ENCODE measurements around the gene NDUFAF7. TPM values are rescaled to one million over a fixed set of nuclear protein-coding genes. Genes with fewer than 3 reads are reported as not detected.
A peak's percentile ranks its signal among the peaks of the same experiment; 100 is the strongest.

NDUFAF7 gene
- total and polyA plus RNA-seq, 9 of the 15 experiments (the other 6 are each of a cell fraction or from before 2014, with no cell fraction given): 14.9 to 41.6 (median 23.9) TPM

DNA sequence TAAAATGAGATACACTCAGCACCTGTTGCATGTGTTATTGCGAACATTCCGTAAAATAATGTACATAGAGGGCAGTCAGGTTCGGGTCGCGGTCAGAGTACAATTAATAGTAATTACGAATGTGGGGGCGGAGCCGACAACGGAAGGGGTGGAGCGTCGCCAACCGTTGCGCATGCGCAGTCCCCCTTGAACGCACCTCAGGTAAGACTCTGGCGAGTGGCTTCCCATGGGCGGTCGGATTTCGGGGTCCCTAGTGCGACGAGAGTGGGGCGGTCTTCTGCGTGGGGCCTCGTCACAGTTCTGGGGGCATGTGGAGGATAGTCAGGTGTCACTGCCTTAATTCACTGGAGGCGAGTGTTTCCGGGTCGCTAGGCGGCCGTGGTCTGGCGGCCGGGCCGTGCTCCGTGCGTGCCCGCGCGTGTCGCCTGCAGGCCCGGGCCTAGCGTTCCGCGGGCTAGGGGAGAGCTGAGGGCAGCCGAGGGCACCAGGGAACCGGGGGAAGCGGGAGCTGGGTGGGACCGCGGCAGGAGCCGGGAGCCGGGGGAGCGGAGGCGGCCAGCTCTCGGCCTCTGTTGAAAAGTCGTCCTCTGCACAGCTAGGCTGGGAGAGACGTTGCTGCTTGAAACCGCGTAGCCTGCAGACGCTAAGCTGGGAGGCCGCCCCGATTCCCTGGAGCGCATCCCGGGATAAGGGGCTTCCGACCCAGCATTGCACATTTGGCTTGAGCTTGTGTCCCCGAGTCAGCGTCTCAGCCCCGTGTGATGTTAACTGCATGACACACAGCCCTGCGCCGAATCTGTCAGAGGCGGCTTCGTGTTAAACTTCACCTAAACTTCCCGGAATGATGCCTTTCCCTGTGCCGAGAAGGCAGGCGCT is 34.9 kb upstream of the NDUFAF7 start, which contains the start of gene CEBPZOS (continued):
- TF ChIP-seq HMGN3 (IDR thresholded peaks at IDR 0.05; ENCODE audit: borderline replicate concordance, extremely low read depth, insufficient read length, low read depth, low read length) (peak; percentile 63), USF1 (CRISPR knock-in tag; IDR thresholded peaks at IDR 0.05) (peak; percentile 37; the same call in 1 of the 2 replicates), ZNF124 (CRISPR knock-in tag; IDR thresholded peaks at IDR 0.05) (no peak)
- TF ChIP-seq, protein P1, sequence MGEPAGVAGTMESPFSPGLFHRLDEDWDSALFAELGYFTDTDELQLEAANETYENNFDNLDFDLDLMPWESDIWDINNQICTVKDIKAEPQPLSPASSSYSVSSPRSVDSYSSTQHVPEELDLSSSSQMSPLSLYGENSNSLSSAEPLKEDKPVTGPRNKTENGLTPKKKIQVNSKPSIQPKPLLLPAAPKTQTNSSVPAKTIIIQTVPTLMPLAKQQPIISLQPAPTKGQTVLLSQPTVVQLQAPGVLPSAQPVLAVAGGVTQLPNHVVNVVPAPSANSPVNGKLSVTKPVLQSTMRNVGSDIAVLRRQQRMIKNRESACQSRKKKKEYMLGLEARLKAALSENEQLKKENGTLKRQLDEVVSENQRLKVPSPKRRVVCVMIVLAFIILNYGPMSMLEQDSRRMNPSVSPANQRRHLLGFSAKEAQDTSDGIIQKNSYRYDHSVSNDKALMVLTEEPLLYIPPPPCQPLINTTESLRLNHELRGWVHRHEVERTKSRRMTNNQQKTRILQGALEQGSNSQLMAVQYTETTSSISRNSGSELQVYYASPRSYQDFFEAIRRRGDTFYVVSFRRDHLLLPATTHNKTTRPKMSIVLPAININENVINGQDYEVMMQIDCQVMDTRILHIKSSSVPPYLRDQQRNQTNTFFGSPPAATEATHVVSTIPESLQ (CRISPR knock-in tag; IDR thresholded peaks at IDR 0.05): peak; percentile 81; the same call in 1 of the 2 replicates
- TF ChIP-seq, protein P2, sequence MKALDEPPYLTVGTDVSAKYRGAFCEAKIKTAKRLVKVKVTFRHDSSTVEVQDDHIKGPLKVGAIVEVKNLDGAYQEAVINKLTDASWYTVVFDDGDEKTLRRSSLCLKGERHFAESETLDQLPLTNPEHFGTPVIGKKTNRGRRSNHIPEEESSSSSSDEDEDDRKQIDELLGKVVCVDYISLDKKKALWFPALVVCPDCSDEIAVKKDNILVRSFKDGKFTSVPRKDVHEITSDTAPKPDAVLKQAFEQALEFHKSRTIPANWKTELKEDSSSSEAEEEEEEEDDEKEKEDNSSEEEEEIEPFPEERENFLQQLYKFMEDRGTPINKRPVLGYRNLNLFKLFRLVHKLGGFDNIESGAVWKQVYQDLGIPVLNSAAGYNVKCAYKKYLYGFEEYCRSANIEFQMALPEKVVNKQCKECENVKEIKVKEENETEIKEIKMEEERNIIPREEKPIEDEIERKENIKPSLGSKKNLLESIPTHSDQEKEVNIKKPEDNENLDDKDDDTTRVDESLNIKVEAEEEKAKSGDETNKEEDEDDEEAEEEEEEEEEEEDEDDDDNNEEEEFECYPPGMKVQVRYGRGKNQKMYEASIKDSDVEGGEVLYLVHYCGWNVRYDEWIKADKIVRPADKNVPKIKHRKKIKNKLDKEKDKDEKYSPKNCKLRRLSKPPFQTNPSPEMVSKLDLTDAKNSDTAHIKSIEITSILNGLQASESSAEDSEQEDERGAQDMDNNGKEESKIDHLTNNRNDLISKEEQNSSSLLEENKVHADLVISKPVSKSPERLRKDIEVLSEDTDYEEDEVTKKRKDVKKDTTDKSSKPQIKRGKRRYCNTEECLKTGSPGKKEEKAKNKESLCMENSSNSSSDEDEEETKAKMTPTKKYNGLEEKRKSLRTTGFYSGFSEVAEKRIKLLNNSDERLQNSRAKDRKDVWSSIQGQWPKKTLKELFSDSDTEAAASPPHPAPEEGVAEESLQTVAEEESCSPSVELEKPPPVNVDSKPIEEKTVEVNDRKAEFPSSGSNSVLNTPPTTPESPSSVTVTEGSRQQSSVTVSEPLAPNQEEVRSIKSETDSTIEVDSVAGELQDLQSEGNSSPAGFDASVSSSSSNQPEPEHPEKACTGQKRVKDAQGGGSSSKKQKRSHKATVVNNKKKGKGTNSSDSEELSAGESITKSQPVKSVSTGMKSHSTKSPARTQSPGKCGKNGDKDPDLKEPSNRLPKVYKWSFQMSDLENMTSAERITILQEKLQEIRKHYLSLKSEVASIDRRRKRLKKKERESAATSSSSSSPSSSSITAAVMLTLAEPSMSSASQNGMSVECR (CRISPR knock-in tag; IDR thresholded peaks at IDR 0.05): peak; percentile 89

Measured in K562 (cell line).